Pancreas (tissue), 10 donors: ENCODE data around the gene RAB3C. TPM values are rescaled to one million over a fixed set of nuclear protein-coding genes. Genes with fewer than 3 reads are reported as not detected.

ENCODE experiments used
- ATAC-seq, 4 donors: fragments of 200-7000 bp; cut with Tn5 transposase; one replicate each; pipeline versions ENCODE4 v1.8.0 to v1.9.1; 2020; ENCODE audit warnings: mild to moderate bottlenecking in 4 of 4, moderate library complexity in 4 of 4
- DNase-seq, 6 donors: peaks; one replicate each; pipeline ENCODE4 v3.0.0-alpha.2; 2020
- FAIRE-seq: peaks from 2 replicates; lab custom pipeline; 2012; peaks lifted over from hg19 to GRCh38; lab: Jason Lieb, UNC
- H3K27ac ChIP-seq, 4 donors: fragments of 200-600 bp; sonication (generic); 1 replicate in 3 of 4; 2 replicates in 1 of 4; pipeline versions ENCODE4 v1.5.0 to v1.8.0; 2020
- H3K27me3 ChIP-seq, 4 donors: fragments of 200-600 bp; one replicate each; pipeline ENCODE4 v1.8.0; 2021
- H3K36me3 ChIP-seq, 3 donors: fragments of 200-600 bp; sonication (generic) in 1 of 3; one replicate each; pipeline versions ENCODE4 v1.5.0 to v1.8.0; 2020 to 2021
- H3K4me1 ChIP-seq, 3 donors: fragments of 200-600 bp; one replicate each; pipeline ENCODE4 v1.8.0; 2021
- H3K4me3 ChIP-seq, 4 donors: fragments of 200-600 bp; sonication (generic) in 2 of 4; one replicate each; pipeline versions ENCODE4 v1.5.0 to v1.8.0; 2020 to 2021
- H3K9me3 ChIP-seq, 4 donors: fragments of 200-600 bp; one replicate each; pipeline ENCODE4 v1.8.0; 2021
- WGBS, 2 donors: extraction: QIAGEN DNeasy Blood & Tissue Kit; methylation state at CpG; one replicate each; pipeline ENCODE4 v1.1.7; 2013; 5-methylcytosine and 5-hydroxymethylcytosine counted together
- intact Hi-C, 3 donors: fragments of 100-400 bp; cut with DNase I; formaldehyde crosslinking; loops; one replicate each; pipeline versions ENCODE4 v1.11.1 to v1.14.2; 2022
- polyA plus RNA-seq, 2 donors: library from polyadenylated mRNA; stranded (reverse); fragments of 200-250 nt; gene quantifications; one replicate each; pipeline ENCODE4 v1.2.3, GENCODE V29; 2013
- total RNA-seq, 6 donors: library from RNA; stranded (reverse); fragmentation: NEBNext Ultra II Directional in 4 of 6; extraction: Animal tissue kit (Norgen Biotek cat#: 25700) in 4 of 6; gene quantifications; one replicate each; pipeline versions ENCODE4 v1.2.1 to v1.2.4, GENCODE V29; 2021 to 2023
- TF ChIP-seq, protein P1 (sequence below), 4 donors: fragments of 200-600 bp; sonication (generic) in 3 of 4; IDR thresholded peaks; one replicate each; pipeline versions ENCODE4 v1.5.0 to v1.8.0; 2021; ENCODE audit warnings: antibody characterized with exemption in 4 of 4
- donor health status: healthy with polysubstance abuse.
- donor health status: DM: no; HTN: no; CAD: no; lungs with moderate emphysema.
- donor health status: DM: no; HTN: no; CAD: no.
- donor health status: control.
- donor health status: control.
- donor health status: Bipolar disorder and iron deficiency.
- donor health status: DM: yes; HTN: yes; CAD: no.
- donor health status: DM: no; HTN: no; CAD: no.
- donor health status: DM: no; HTN: no; CAD: no.
- donor health status: DM: yes; HTN: yes; CAD: no.

RAB3C gene
- total and polyA plus RNA-seq, 8 donors = 1.7 to 9.0 (median 4.8) TPM

GRCh38 chr5:58648846-58649245 lies 66.0 kb downstream of the RAB3C start:
- H3K27ac ChIP-seq = no peak overlapping the region
- no peaks in the 10 kb centered on the region for H3K36me3 ChIP-seq
- no peak for ATAC-seq
- 93 to 97% methylated on average over 4 of the region's 4 CpGs for WGBS, 2 donors
- intact Hi-C loops = no loop called here
- TF ChIP-seq, protein P1, sequence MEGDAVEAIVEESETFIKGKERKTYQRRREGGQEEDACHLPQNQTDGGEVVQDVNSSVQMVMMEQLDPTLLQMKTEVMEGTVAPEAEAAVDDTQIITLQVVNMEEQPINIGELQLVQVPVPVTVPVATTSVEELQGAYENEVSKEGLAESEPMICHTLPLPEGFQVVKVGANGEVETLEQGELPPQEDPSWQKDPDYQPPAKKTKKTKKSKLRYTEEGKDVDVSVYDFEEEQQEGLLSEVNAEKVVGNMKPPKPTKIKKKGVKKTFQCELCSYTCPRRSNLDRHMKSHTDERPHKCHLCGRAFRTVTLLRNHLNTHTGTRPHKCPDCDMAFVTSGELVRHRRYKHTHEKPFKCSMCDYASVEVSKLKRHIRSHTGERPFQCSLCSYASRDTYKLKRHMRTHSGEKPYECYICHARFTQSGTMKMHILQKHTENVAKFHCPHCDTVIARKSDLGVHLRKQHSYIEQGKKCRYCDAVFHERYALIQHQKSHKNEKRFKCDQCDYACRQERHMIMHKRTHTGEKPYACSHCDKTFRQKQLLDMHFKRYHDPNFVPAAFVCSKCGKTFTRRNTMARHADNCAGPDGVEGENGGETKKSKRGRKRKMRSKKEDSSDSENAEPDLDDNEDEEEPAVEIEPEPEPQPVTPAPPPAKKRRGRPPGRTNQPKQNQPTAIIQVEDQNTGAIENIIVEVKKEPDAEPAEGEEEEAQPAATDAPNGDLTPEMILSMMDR (IDR thresholded peaks at IDR 0.05) = no peak
- no peaks in the 10 kb centered on the region for H3K27me3 ChIP-seq
- no peak overlapping the region for H3K4me3 ChIP-seq
- no peaks in the 10 kb centered on the region for H3K9me3 ChIP-seq
- no peak for FAIRE-seq
- no peaks in the 10 kb centered on the region for H3K4me1 ChIP-seq
- no peak for DNase-seq

DNA sequence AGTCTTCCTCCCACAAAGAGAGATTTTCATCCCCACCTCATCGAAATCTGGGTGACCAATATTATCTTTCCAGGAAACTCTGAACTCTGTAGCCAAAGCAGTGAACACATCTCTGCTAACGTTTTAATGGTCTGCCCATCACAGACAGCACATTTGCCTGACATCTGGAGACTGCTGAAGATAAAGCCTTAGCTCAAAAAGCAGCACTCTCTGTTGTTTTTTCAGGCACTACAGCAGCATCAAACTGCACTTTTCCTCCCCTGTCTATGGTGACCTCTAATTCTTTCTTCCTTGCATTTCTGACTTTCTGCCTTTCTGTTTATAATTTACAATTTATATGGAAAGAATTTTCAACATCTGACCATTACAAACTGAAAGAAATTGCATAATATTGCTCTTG lies 66.8 kb downstream of the RAB3C start:
- Histone ChIP-seq H3K27me3 (no peaks in the 10 kb centered on the region), H3K27ac (no peak overlapping the region), H3K9me3 (no peaks in the 10 kb centered on the region), H3K4me3 (no peak overlapping the region), H3K4me1 (no peaks in the 10 kb centered on the region), H3K36me3 (no peaks in the 10 kb centered on the region)
- TF ChIP-seq, protein P1 (IDR thresholded peaks at IDR 0.05) = no peak
- 49 to 50% methylated on average over 2 of the region's 2 CpGs for WGBS, 2 donors
- DNase-seq (no peak), FAIRE-seq (no peak), ATAC-seq (peak in 2 of 4 donors; percentile 30 to 46)
- intact Hi-C loops = no loop called here

DNA sequence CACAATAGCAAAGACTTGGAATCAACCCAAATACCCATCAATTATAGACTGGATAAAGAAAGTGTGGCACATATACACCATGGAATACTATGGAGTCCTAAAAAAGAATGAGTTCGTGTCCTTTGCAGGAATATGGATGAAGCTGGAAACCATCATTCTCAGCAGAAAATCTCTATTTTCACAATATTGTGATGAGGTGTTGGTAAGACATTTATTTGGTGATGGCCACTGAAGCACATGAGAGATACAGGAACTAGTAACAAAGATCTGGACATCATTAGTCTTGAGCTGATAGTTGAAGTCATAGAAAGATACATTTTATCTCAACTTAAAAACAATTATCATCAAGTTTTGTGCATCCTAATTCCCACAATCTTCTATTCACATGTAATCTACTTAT lies 70.6 kb downstream of the RAB3C start:
- WGBS, 2 donors = 93 to 95% methylated on average over 1 of the region's 1 CpG
- no peak for FAIRE-seq
- TF ChIP-seq, protein P1 (IDR thresholded peaks at IDR 0.05) = no peak
- Histone ChIP-seq H3K9me3 (no peaks in the 10 kb centered on the region), H3K4me1 (no peaks in the 10 kb centered on the region), H3K36me3 (no peaks in the 10 kb centered on the region), H3K4me3 (no peak overlapping the region), H3K27me3 (no peaks in the 10 kb centered on the region), H3K27ac (no peak overlapping the region)
- no peak for ATAC-seq
- intact Hi-C loops = no loop called here
- DNase-seq = no peak

DNA sequence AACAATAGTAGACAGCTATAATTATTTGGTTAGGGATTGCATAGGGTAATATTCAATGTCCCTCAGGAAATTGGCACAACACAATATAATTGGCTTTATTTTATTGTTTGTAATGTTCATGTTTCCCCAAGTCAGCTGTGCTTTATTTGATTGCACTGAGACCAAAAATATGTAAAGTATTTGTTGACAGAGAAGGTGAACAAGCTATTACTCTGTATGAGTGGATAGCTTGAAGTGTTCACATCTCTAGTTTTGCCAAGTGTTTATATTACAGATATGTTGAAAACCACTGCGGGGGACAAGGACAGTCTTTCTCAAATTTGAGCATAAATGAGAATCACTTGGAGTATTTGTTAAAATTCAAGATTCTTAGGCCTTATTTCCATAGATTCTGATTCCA lies 83.3 kb downstream of the RAB3C start:
- Histone ChIP-seq H3K4me1 (peaks cover 8 to 9% (median 9%) of the 10 kb centered on the region in 3 donors), H3K27me3 (no peaks in the 10 kb centered on the region), H3K27ac (no peak overlapping the region), H3K4me3 (no peak overlapping the region), H3K9me3 (no peaks in the 10 kb centered on the region), H3K36me3 (no peaks in the 10 kb centered on the region)
- TF ChIP-seq, protein P1 (IDR thresholded peaks at IDR 0.05) = no peak
- FAIRE-seq (no peak), ATAC-seq (no peak), DNase-seq (no peak)
- WGBS, 2 donors = 0 to 57% methylated on average over 1 of the region's 1 CpG
- intact Hi-C loops = no loop called here

GRCh38 chr5:58666598-58667581 lies 84.0 kb downstream of the RAB3C start:
- TF ChIP-seq, protein P1 (IDR thresholded peaks at IDR 0.05) = no peak

More at GRCh38 chr5:58666598-58667581, 84.0 kb downstream of the RAB3C start:
- 84 to 90% methylated on average over 8 of the region's 8 CpGs for WGBS, 2 donors
- peaks cover 14 to 16% (median 15%) of the 10 kb centered on the region in 3 donors for H3K4me1 ChIP-seq
- no peak for FAIRE-seq
- H3K36me3 ChIP-seq = no peaks in the 10 kb centered on the region
- no peak for ATAC-seq
- DNase-seq = no peak
- H3K4me3 ChIP-seq = no peak overlapping the region
- H3K27me3 ChIP-seq = no peaks in the 10 kb centered on the region
- H3K9me3 ChIP-seq = no peaks in the 10 kb centered on the region
- intact Hi-C loops = no loop called here
- H3K27ac ChIP-seq = no peak overlapping the region
